Liver (tissue), 3 donors: ENCODE measurements around the gene CHAMP1.

Experiments
- EGR1 ChIP-seq, 2 donors: IDR thresholded peaks; 2 replicates each; pipeline ENCODE4 v1.6.1; 2016 to 2018; ENCODE audit warnings: antibody characterized with exemption in 2 of 2, low read depth in 2 of 2
- FOXA1 ChIP-seq: IDR thresholded peaks from 2 replicates; pipeline ENCODE4 v1.6.1; 2016; ENCODE audit warnings: antibody characterized with exemption
- HNF4G ChIP-seq: IDR thresholded peaks from 2 replicates; pipeline ENCODE4 v1.6.1; 2016; ENCODE audit warnings: antibody characterized with exemption
- RAD21 ChIP-seq, 2 donors: IDR thresholded peaks; 2 replicates each; pipeline ENCODE4 v1.6.1; 2016; ENCODE audit warnings: antibody characterized with exemption in 2 of 2, mild to moderate bottlenecking in 2 of 2
- SP1 ChIP-seq: IDR thresholded peaks from 2 replicates; pipeline ENCODE4 v1.6.1; 2018; ENCODE audit warnings: antibody characterized with exemption, mild to moderate bottlenecking
- TAF1 ChIP-seq: conservative IDR thresholded peaks from 2 replicates; pipeline ENCODE4 v1.6.1; 2016; ENCODE audit warnings: antibody characterized with exemption, mild to moderate bottlenecking
- YY1 ChIP-seq: IDR thresholded peaks from 2 replicates; pipeline ENCODE4 v1.6.1; 2016; ENCODE audit warnings: antibody characterized with exemption, mild to moderate bottlenecking
- TF ChIP-seq, protein P1 (sequence below): fragments of 150-350 bp; IDR thresholded peaks from 2 replicates; pipeline ENCODE4 v1.5.1; 2017; ENCODE audit warnings: improper control_type of control experiment, low read depth, low read length; ENCODE audit not compliant: missing input control
- TF ChIP-seq, protein P2 (sequence below): IDR thresholded peaks from 2 replicates; pipeline ENCODE4 v1.6.1; 2016; ENCODE audit warnings: antibody characterized with exemption
- TF ChIP-seq, protein P3 (sequence below): IDR thresholded peaks from 2 replicates; pipeline ENCODE4 v1.6.1; 2016; ENCODE audit warnings: antibody characterized with exemption, mild to moderate bottlenecking
- donor health status: healthy.
- donor health status: healthy.

DNA sequence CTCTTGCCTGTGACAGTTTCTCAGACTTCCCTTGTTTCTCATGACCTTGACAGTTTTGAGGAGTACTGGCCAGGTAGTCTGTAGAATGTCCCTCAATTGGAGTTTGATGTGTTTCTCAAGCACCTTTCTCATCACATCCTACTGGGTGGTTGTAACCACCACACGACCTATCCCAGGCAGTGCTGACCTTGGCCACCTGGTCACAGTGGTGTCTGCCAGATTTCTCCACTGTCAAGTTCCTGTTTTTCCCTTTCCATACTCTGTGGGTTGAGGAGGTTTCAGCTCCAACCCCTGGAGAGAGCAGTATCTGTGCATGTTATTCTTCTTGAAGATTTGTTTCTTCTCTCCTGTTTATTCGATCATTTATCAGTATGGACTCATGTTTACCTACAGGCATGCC is 41.3 kb upstream of the CHAMP1 start:
- TF ChIP-seq, protein P1, sequence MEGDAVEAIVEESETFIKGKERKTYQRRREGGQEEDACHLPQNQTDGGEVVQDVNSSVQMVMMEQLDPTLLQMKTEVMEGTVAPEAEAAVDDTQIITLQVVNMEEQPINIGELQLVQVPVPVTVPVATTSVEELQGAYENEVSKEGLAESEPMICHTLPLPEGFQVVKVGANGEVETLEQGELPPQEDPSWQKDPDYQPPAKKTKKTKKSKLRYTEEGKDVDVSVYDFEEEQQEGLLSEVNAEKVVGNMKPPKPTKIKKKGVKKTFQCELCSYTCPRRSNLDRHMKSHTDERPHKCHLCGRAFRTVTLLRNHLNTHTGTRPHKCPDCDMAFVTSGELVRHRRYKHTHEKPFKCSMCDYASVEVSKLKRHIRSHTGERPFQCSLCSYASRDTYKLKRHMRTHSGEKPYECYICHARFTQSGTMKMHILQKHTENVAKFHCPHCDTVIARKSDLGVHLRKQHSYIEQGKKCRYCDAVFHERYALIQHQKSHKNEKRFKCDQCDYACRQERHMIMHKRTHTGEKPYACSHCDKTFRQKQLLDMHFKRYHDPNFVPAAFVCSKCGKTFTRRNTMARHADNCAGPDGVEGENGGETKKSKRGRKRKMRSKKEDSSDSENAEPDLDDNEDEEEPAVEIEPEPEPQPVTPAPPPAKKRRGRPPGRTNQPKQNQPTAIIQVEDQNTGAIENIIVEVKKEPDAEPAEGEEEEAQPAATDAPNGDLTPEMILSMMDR = no peak
- TF ChIP-seq FOXA1 = no peak
- no peak for TF ChIP-seq TAF1
- no peak for TF ChIP-seq EGR1 (IDR thresholded peaks at IDR 0.05; ENCODE audit: low read depth in 2 of 2)
- TF ChIP-seq, protein P2, sequence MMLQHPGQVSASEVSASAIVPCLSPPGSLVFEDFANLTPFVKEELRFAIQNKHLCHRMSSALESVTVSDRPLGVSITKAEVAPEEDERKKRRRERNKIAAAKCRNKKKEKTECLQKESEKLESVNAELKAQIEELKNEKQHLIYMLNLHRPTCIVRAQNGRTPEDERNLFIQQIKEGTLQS = no peak
- no peak for TF ChIP-seq RAD21 (IDR thresholded peaks at IDR 0.05)
- TF ChIP-seq, protein P3, sequence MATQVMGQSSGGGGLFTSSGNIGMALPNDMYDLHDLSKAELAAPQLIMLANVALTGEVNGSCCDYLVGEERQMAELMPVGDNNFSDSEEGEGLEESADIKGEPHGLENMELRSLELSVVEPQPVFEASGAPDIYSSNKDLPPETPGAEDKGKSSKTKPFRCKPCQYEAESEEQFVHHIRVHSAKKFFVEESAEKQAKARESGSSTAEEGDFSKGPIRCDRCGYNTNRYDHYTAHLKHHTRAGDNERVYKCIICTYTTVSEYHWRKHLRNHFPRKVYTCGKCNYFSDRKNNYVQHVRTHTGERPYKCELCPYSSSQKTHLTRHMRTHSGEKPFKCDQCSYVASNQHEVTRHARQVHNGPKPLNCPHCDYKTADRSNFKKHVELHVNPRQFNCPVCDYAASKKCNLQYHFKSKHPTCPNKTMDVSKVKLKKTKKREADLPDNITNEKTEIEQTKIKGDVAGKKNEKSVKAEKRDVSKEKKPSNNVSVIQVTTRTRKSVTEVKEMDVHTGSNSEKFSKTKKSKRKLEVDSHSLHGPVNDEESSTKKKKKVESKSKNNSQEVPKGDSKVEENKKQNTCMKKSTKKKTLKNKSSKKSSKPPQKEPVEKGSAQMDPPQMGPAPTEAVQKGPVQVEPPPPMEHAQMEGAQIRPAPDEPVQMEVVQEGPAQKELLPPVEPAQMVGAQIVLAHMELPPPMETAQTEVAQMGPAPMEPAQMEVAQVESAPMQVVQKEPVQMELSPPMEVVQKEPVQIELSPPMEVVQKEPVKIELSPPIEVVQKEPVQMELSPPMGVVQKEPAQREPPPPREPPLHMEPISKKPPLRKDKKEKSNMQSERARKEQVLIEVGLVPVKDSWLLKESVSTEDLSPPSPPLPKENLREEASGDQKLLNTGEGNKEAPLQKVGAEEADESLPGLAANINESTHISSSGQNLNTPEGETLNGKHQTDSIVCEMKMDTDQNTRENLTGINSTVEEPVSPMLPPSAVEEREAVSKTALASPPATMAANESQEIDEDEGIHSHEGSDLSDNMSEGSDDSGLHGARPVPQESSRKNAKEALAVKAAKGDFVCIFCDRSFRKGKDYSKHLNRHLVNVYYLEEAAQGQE = no peak
- no peak for TF ChIP-seq SP1
- TF ChIP-seq YY1 = no peak
- TF ChIP-seq HNF4G = no peak
